NT2/D1 (cell line): Measurements from ENCODE around the gene DRD3.

Experiments used
- DNase-seq: peaks from one replicate; pipeline ENCODE4 v3.0.0-alpha.2; 2011; ENCODE audit warnings: low read depth, low spot score
- H3K27me3 ChIP-seq: 2 replicates; pipeline ENCODE4 v1.6.0; 2011; ENCODE audit warnings: mild to moderate bottlenecking; ENCODE audit not compliant: insufficient read length, insufficient read depth
- H3K36me3 ChIP-seq: 2 replicates; pipeline ENCODE4 v1.6.1; 2011; ENCODE audit warnings: mild to moderate bottlenecking, low read length, mixed read lengths; ENCODE audit not compliant: insufficient read depth, insufficient read length
- H3K4me1 ChIP-seq: 2 replicates; pipeline ENCODE4 v1.5.1; 2011; ENCODE audit not compliant: insufficient read depth, insufficient read length
- H3K4me3 ChIP-seq: 2 replicates; pipeline ENCODE4 v1.5.1; 2011; ENCODE audit warnings: low read depth; ENCODE audit not compliant: insufficient read length
- H3K9ac ChIP-seq: 2 replicates; pipeline ENCODE4 v1.6.0; 2011; ENCODE audit warnings: low read depth; ENCODE audit not compliant: insufficient read length
- H3K9me3 ChIP-seq: 2 replicates; pipeline ENCODE4 v1.5.1; 2011; ENCODE audit warnings: mild to moderate bottlenecking, low read length; ENCODE audit not compliant: insufficient read depth
- SUZ12 ChIP-seq: IDR thresholded peaks from 2 replicates; pipeline ENCODE4 v1.6.1; 2011; ENCODE audit not compliant: insufficient read length, insufficient read depth; ENCODE audit errors: extremely low read depth
- YY1 ChIP-seq: IDR thresholded peaks from 2 replicates; pipeline ENCODE4 v1.6.1; 2011; ENCODE audit not compliant: insufficient read length, insufficient read depth
- ZNF274 ChIP-seq: IDR thresholded peaks from 2 replicates; pipeline ENCODE4 v1.6.1; 2011; ENCODE audit warnings: mild to moderate bottlenecking, low read depth, low read length

The DRD3 gene

GRCh38 chr3:114078126-114078525 lies 100.7 kb downstream of the DRD3 start:
- Histone ChIP-seq H3K4me1 (no peaks in the 10 kb centered on the region), H3K36me3 (peaks cover 97% of the 10 kb centered on the region), H3K4me3 (no peak overlapping the region), H3K9ac (no peak overlapping the region), H3K9me3 (no peaks in the 10 kb centered on the region), H3K27me3 (no peaks in the 10 kb centered on the region)
- DNase-seq, result no peak
- TF ChIP-seq YY1, result no peak
- TF ChIP-seq ZNF274, result no peak
- TF ChIP-seq SUZ12, result no peak
